Measurements from ENCODE around the gene RHOT1.
"Not testable (repeated sequence)": the region's sequence is repeated elsewhere in the genome, so short reads cannot be mapped to it uniquely, and the experiment has no call there.

RHOT1 gene

GRCh38 chr17:32159586-32160438 lies 17.5 kb downstream of the RHOT1 start:
- DNase-seq (ENCODE audit: low spot score), result no peak

GRCh38 chr17:32160526-32160925 lies 18.2 kb downstream of the RHOT1 start:
- DNase-seq (ENCODE audit: low spot score), result no peak

GRCh38 chr17:32161029-32161428 lies 18.7 kb downstream of the RHOT1 start:
- DNase-seq (ENCODE audit: low spot score), result no peak

- peak; percentile 74 for DNase-seq (ENCODE audit: low spot score)
Observed at GRCh38 chr17:32161506-32162365, 19.4 kb downstream of the RHOT1 start.

DNA sequence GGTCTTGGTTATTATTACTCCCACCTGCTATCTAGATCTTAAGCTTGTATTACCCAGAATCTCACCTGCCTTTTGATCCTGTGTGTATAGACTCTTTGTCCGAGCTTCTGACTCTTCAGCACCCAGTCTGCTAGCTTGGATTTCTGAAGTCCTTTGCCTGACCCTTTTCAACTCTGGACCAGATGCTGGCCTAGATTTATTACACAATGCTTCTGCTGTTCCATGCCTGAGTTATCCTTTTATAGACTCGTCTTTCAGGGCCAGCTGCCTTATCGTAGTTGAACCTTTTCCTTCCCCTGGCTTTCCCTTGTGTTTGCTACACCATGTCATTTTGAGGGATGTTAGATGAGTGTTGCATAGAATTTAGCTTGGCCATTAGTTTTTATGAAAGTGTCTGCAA lies 32.6 kb downstream of the RHOT1 start:
- DNase-seq (ENCODE audit: low spot score), result peak; percentile 17

GRCh38 chr17:32178679-32179078 lies 36.4 kb downstream of the RHOT1 start:
- not testable (repeated sequence) for DNase-seq (ENCODE audit: low spot score)

DNA sequence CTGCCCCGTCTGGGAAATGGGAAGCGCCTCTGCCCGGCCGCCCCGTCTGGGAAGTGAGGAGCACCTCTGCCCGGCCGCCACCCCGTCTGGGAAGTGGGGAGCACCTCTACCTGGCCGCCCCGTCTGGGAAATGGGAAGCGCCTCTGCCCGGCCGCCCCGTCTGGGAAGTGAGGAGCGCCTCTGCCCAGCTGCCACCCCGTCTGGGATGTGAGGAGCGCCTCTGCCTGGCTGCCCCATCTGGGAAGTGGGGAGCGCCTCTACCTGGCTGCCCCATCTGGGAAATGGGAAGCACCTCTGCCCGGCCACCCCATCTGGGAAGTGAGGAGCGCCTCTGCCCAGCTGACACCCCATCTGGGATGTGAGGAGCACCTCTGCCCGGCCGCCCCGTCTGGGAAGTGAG lies 36.8 kb downstream of the RHOT1 start:
- not testable (repeated sequence) for DNase-seq (ENCODE audit: low spot score)

- DNase-seq (ENCODE audit: low spot score), result not testable (repeated sequence)
Observed at GRCh38 chr17:32179526-32179925, 37.2 kb downstream of the RHOT1 start.

- DNase-seq (ENCODE audit: low spot score), result not testable (repeated sequence)
Observed at GRCh38 chr17:32180262-32180661, 38.0 kb downstream of the RHOT1 start.

DNA sequence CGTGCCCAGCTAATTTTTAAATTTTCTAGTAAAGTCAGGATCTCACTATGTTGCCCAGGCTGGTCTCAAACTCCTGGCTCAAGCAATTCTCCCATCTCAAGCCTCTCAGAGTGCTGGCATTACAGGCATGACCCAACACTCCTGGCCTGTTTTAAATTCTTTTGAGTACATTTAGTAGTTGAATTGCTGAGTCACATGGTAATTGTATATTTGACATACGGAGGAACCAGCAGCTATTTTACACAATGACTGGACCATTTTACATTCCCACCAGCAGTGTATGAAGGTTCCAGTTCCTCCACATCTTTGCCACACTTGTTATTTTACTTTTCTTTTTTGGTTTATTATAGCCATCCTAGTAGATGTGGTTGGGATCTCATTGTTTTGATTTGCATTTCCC lies 43.6 kb downstream of the RHOT1 start:
- DNase-seq (ENCODE audit: low spot score), result no peak

GRCh38 chr17:32187271-32187670 lies 45.0 kb downstream of the RHOT1 start:
- DNase-seq (ENCODE audit: low spot score), result no peak

GRCh38 chr17:32189343-32189742 lies 47.0 kb downstream of the RHOT1 start:
- no peak for DNase-seq (ENCODE audit: low spot score)

DNA sequence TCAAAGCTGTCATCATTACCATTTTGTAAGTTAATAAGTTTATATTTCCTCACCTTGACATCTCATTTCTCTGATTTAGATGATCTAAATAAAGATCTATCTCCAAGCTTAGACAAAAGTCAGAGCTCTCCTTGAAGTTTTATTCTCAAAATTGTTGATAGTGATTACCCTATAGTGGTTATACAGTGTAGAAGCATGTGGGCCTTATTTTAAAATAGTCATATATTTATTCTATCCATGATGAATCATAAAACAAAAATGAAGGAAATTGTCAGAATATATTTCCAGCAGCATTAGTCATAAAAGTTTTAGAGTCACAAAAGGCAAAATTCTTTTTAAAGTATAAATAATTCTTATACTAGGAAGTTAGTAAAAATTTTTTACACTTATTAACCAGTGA lies 49.0 kb downstream of the RHOT1 start:
- no peak for DNase-seq (ENCODE audit: low spot score)

GRCh38 chr17:32192379-32192778 lies 50.1 kb downstream of the RHOT1 start:
- DNase-seq (ENCODE audit: low spot score), result peak; percentile 75

GRCh38 chr17:32197987-32198386 lies 55.7 kb downstream of the RHOT1 start:
- no peak for DNase-seq (ENCODE audit: low spot score)

DNA sequence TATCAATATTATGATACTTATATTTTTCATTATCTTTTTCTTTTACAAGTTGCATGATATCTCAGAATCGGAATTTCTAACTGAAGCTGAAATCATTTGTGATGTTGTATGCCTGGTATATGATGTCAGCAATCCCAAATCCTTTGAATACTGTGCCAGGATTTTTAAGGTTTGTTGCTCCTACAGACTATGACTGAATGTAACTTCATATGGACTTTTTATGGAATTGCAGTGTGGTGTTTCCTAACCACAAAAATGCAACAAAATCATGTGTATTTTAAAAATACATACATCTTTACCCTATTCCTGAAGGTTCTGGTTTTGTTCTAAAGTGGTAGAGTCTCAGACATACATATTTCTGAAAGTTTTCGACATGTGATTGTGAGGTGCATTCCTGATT lies 64.6 kb downstream of the RHOT1 start:
- DNase-seq (ENCODE audit: low spot score), result no peak

GRCh38 chr17:32208436-32208835 lies 66.1 kb downstream of the RHOT1 start:
- no peak for DNase-seq (ENCODE audit: low spot score)

- no peak for DNase-seq (ENCODE audit: low spot score)
Observed at GRCh38 chr17:32209608-32210007, 67.3 kb downstream of the RHOT1 start.

DNA sequence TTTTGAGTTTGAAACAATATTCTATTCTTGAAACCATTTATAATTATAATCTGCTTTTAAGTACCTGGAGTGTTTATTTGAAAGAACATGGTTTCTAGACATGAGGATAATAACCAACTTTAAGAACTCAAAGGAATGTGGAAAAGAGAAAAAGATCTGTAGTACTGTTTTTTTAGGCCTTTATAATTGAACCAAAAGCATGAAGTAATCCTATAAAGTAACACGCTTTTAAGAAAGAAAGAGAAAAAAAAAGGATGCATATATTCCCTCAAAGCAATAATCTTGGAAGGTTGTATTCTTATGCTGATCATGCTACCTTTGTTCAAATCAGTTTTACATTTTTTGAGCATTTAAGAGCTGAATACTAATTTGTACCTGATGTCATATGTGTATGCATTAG lies 69.4 kb downstream of the RHOT1 start:
- DNase-seq (ENCODE audit: low spot score), result no peak

GRCh38 chr17:32215696-32216095 lies 73.4 kb downstream of the RHOT1 start:
- no peak for DNase-seq (ENCODE audit: low spot score)

- no peak for DNase-seq (ENCODE audit: low spot score)
Observed at GRCh38 chr17:32222621-32223020, 80.3 kb downstream of the RHOT1 start.

- no peak for DNase-seq (ENCODE audit: low spot score)
Observed at GRCh38 chr17:32223703-32224102, 81.4 kb downstream of the RHOT1 start.

GRCh38 chr17:32226886-32227285 lies 84.6 kb downstream of the RHOT1 start:
- no peak for DNase-seq (ENCODE audit: low spot score)

Measured in COLO829 (cell line).